ENCODE results near the gene CLTC.

Gene CLTC

DNA sequence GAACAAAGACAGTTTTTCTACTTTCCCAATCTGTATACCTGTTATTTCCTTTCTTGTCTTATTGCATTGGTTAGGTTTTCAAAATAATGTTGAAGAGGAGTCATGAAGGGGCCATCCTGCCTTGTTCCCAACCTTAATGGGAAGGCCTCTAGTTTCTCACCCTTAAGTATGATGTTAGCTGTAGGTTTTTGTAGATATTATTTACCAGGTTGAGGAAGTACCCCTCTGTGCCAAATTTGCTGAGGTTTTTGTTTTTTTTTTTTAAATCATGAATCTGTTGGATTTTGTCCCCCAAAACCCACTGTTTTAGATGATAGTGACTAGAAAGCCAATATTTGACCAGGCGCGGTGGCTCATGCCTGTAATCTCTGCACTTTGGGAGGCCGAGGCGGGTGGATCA lies 124.1 kb downstream of the CLTC start:
- no peak overlapping the region for H3K4me3 ChIP-seq (ENCODE audit: insufficient read depth, low read depth, low read length)
- no peak overlapping the region for H3K27ac ChIP-seq (ENCODE audit: insufficient read depth, low read depth, low read length, poor library complexity, severe bottlenecking)
- H3K36me3 ChIP-seq (ENCODE audit: control insufficient read depth, insufficient read depth, low read length): peaks cover 4% of the 10 kb centered on the region
- H3K9me3 ChIP-seq (ENCODE audit: control insufficient read depth, low read length): no peaks in the 10 kb centered on the region
- no peaks in the 10 kb centered on the region for H3K27me3 ChIP-seq (ENCODE audit: control insufficient read depth, insufficient read depth, low read length, poor library complexity, severe bottlenecking)
- H3K4me1 ChIP-seq (ENCODE audit: control insufficient read depth, insufficient read depth, low read length): no peaks in the 10 kb centered on the region
- 93 to 96% methylated on average over 4 of the region's 4 CpGs for WGBS, 2 experiments

- WGBS, 2 experiments: 100% methylated on average over 1 to 2 of the region's 2 CpGs
- H3K9me3 ChIP-seq (ENCODE audit: control insufficient read depth, low read length): no peaks in the 10 kb centered on the region
These were observed 125.3 kb downstream of the CLTC start for GRCh38 chr17:59745040-59745439.

More at GRCh38 chr17:59745040-59745439, 125.3 kb downstream of the CLTC start:
- Histone ChIP-seq H3K27me3 (ENCODE audit: control insufficient read depth, insufficient read depth, low read length, poor library complexity, severe bottlenecking) (no peaks in the 10 kb centered on the region), H3K36me3 (ENCODE audit: control insufficient read depth, insufficient read depth, low read length) (peaks cover 4% of the 10 kb centered on the region), H3K4me1 (ENCODE audit: control insufficient read depth, insufficient read depth, low read length) (no peaks in the 10 kb centered on the region), H3K27ac (ENCODE audit: insufficient read depth, low read depth, low read length, poor library complexity, severe bottlenecking) (no peak overlapping the region), H3K4me3 (ENCODE audit: insufficient read depth, low read depth, low read length) (no peak overlapping the region)
